Nephron progenitor cell (in vitro differentiated cells): ENCODE measurements around the gene PPP6R3.
"Not testable (repeated sequence)": the region's sequence is repeated elsewhere in the genome, so short reads cannot be mapped to it uniquely, and the experiment has no call there.

ENCODE experiments used
- DNase-seq: peaks from one replicate; pipeline ENCODE4 v3.0.0; 2021
- H3K27ac Mint-ChIP-seq: 2 replicates; pipeline ENCODE4 v1.8.0; 2021; ENCODE audit warnings: mild to moderate bottlenecking, moderate library complexity, mixed read lengths
- H3K27me3 Mint-ChIP-seq: 2 replicates; pipeline ENCODE4 v1.8.0; 2021; ENCODE audit warnings: mild to moderate bottlenecking, low read depth, mixed read lengths; ENCODE audit not compliant: poor library complexity
- H3K36me3 Mint-ChIP-seq: 2 replicates; pipeline ENCODE4 v1.8.0; 2021; ENCODE audit warnings: low read depth, mixed read lengths
- H3K4me1 Mint-ChIP-seq: 2 replicates; pipeline ENCODE4 v1.8.0; 2021; ENCODE audit warnings: mixed read lengths
- H3K4me3 Mint-ChIP-seq: 2 replicates; pipeline ENCODE4 v1.8.0; 2021; ENCODE audit warnings: mild to moderate bottlenecking, moderate library complexity, mixed read lengths
- H3K9me3 Mint-ChIP-seq: 2 replicates; pipeline ENCODE4 v1.8.0; 2021; ENCODE audit warnings: mild to moderate bottlenecking, moderate library complexity, mixed read lengths
- TF ChIP-seq, protein P1 (sequence below): fragments of 200-600 bp; sonication (generic); IDR thresholded peaks from 2 replicates; pipeline ENCODE4 v1.5.0; 2021; ENCODE audit warnings: antibody characterized with exemption

Gene PPP6R3

GRCh38 chr11:68632375-68632774, 171.8 kb downstream of the PPP6R3 start:
- H3K4me1 Mint-ChIP-seq, DNase-seq: not testable (repeated sequence)

DNA sequence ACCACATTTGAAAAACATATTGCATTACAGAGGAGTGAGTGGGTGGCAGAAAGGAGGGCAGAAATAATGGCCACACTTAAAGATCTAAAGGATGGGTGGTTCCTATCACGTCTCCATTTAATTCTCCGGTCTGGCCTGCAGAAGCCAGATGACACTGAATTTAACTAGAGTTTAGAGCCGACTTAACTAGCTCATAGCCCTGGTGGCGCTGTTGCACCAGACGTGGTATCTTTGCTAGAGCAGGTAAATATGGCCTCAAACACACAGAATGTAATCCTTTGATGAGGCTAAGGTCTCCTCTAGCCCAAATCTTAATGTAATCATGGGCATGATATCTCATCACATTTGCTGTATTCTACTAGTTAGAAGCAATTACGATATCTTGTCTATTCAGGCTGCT, 172.2 kb downstream of the PPP6R3 start:
- Mint-ChIP-seq H3K4me1 (no peaks in the 10 kb centered on the region), H3K4me3 (no peak overlapping the region), H3K9me3 (no peaks in the 10 kb centered on the region), H3K27ac (no peak overlapping the region), H3K27me3 (peaks cover 15% of the 10 kb centered on the region), H3K36me3 (no peaks in the 10 kb centered on the region)
- TF ChIP-seq, protein P1, sequence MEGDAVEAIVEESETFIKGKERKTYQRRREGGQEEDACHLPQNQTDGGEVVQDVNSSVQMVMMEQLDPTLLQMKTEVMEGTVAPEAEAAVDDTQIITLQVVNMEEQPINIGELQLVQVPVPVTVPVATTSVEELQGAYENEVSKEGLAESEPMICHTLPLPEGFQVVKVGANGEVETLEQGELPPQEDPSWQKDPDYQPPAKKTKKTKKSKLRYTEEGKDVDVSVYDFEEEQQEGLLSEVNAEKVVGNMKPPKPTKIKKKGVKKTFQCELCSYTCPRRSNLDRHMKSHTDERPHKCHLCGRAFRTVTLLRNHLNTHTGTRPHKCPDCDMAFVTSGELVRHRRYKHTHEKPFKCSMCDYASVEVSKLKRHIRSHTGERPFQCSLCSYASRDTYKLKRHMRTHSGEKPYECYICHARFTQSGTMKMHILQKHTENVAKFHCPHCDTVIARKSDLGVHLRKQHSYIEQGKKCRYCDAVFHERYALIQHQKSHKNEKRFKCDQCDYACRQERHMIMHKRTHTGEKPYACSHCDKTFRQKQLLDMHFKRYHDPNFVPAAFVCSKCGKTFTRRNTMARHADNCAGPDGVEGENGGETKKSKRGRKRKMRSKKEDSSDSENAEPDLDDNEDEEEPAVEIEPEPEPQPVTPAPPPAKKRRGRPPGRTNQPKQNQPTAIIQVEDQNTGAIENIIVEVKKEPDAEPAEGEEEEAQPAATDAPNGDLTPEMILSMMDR, result peak; percentile 62
- peak; percentile 55 for DNase-seq

More at GRCh38 chr11:68632375-68632774, 171.8 kb downstream of the PPP6R3 start:
- not testable (repeated sequence) for H3K27ac Mint-ChIP-seq, H3K9me3 Mint-ChIP-seq, H3K36me3 Mint-ChIP-seq, H3K4me3 Mint-ChIP-seq
- peaks cover 15% of the 10 kb centered on the region for H3K27me3 Mint-ChIP-seq

- H3K4me1 Mint-ChIP-seq, H3K9me3 Mint-ChIP-seq, H3K27ac Mint-ChIP-seq, DNase-seq, H3K36me3 Mint-ChIP-seq, H3K4me3 Mint-ChIP-seq: not testable (repeated sequence)
- peaks cover 21% of the 10 kb centered on the region for H3K27me3 Mint-ChIP-seq
These were observed 174.1 kb downstream of the PPP6R3 start for GRCh38 chr11:68634606-68635005.

DNA sequence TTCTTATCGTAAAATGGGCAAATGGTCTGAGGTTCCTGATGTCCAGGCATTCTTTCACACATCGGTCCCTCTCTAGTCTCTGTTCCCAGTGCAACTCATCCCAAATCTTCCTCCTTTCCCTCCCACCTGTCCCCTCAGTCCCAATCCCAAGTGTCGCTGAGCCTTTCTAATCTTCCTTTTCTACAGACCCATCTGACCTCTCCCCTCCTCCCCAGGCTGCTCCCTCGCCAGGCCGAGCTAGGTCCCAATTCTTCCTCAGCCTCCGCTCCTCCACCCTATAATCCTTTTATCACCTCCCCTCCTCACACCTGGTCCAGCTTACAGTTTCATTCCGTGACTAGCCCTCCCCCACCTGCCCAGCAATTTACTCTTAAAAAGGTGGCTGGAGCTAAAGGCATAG, 174.6 kb downstream of the PPP6R3 start:
- H3K27me3 Mint-ChIP-seq, result peaks cover 27% of the 10 kb centered on the region
- H3K4me1 Mint-ChIP-seq, H3K4me3 Mint-ChIP-seq, H3K9me3 Mint-ChIP-seq, H3K36me3 Mint-ChIP-seq, DNase-seq, H3K27ac Mint-ChIP-seq: not testable (repeated sequence)

DNA sequence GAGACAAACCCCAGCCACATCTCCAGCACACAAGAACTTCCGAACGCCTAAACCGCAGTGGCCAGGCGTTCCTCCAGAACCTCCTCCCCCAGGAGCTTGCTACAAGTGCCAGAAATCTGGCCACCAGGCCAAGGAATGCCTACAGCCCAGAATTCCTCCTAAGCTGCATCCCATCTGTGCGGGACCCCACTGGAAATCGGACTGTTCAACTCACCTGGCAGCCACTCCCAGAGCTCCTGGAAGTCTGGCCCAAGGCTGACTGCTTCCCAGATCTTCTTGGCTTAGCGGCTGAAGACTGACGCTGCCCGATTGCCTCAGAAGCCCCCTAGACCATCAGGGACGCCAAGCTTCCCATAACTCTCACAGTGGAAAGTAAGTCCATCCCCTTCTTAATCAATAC, 175.3 kb downstream of the PPP6R3 start:
- not testable (repeated sequence) for DNase-seq, H3K27ac Mint-ChIP-seq, H3K4me3 Mint-ChIP-seq, H3K4me1 Mint-ChIP-seq, H3K36me3 Mint-ChIP-seq, H3K9me3 Mint-ChIP-seq
- peaks cover 30% of the 10 kb centered on the region for H3K27me3 Mint-ChIP-seq

- not testable (repeated sequence) for H3K4me3 Mint-ChIP-seq, H3K9me3 Mint-ChIP-seq, H3K27ac Mint-ChIP-seq, H3K36me3 Mint-ChIP-seq, DNase-seq
- H3K4me1 Mint-ChIP-seq, result peaks cover 14% of the 10 kb centered on the region
- peaks cover 38% of the 10 kb centered on the region for H3K27me3 Mint-ChIP-seq
These were observed 178.8 kb downstream of the PPP6R3 start for GRCh38 chr11:68639322-68639721.

DNA sequence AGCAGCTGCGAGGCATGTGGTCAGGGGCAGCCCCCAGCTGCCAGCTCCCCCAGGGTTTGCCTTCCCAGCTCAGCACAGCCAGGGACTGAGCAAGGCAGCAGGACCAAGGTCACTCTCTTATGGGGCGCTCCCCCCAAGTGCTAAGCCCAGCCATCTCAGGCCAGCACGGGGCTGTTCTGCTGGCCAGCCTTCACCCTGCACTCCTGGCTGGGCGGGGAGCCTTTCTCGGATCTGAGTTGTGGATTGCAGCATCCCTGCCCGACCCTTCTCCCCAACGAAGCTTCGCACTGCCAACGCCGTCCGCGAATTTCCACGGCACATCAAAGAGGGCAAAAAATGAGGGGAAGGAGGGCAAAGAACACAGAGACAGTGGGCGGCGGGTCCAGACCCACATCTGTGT, 181.3 kb downstream of the PPP6R3 start:
- DNase-seq, result no peak
- TF ChIP-seq, protein P1, result no peak
- Mint-ChIP-seq H3K27ac (no peak overlapping the region), H3K36me3 (no peaks in the 10 kb centered on the region), H3K4me1 (peaks cover 14% of the 10 kb centered on the region), H3K4me3 (no peak overlapping the region), H3K9me3 (peaks cover 25% of the 10 kb centered on the region), H3K27me3 (peaks cover 30% of the 10 kb centered on the region)

GRCh38 chr11:68643585-68643984, 183.0 kb downstream of the PPP6R3 start:
- peaks cover 29% of the 10 kb centered on the region for H3K27me3 Mint-ChIP-seq
- H3K9me3 Mint-ChIP-seq, result peaks cover 34% of the 10 kb centered on the region
- TF ChIP-seq, protein P1, result no peak
- peaks cover 7% of the 10 kb centered on the region for H3K36me3 Mint-ChIP-seq
- H3K27ac Mint-ChIP-seq, result peak overlapping the region; percentile 49
- peaks cover 14% of the 10 kb centered on the region for H3K4me1 Mint-ChIP-seq
- DNase-seq, result no peak
- H3K4me3 Mint-ChIP-seq, result no peak overlapping the region

GRCh38 chr11:68646832-68647231, 186.3 kb downstream of the PPP6R3 start:
- H3K4me1 Mint-ChIP-seq, result peaks cover 25% of the 10 kb centered on the region
- no peak for DNase-seq
- H3K9me3 Mint-ChIP-seq, result peaks cover 39% of the 10 kb centered on the region
- H3K4me3 Mint-ChIP-seq, result no peak overlapping the region
- H3K27me3 Mint-ChIP-seq, result peaks cover 10% of the 10 kb centered on the region
- H3K27ac Mint-ChIP-seq, result no peak overlapping the region
- TF ChIP-seq, protein P1, result no peak
- peaks cover 7% of the 10 kb centered on the region for H3K36me3 Mint-ChIP-seq
